GM21825 (cell line): ENCODE measurements around the gene TAF1L.

ENCODE experiments used
- ATAC-seq: cut with Tn5 transposase; IDR thresholded peaks from one replicate; pipeline ENCODE4 v1.9.1; 2021; ENCODE audit warnings: mild to moderate bottlenecking, moderate library complexity; ENCODE audit not compliant: unreplicated experiment

TAF1L gene

GRCh38 chr9:32596096-32596865 lies 39.2 kb downstream of the TAF1L start:
- no peak for ATAC-seq

- no peak for ATAC-seq
Measured at GRCh38 chr9:32590898-32591297, 44.6 kb downstream of the TAF1L start.

GRCh38 chr9:32590476-32590875 lies 45.0 kb downstream of the TAF1L start:
- ATAC-seq: no peak

GRCh38 chr9:32589083-32589723 lies 46.3 kb downstream of the TAF1L start:
- no peak for ATAC-seq

- ATAC-seq: no peak
Measured at GRCh38 chr9:32587901-32588300, 47.6 kb downstream of the TAF1L start.

- no peak for ATAC-seq
Measured at GRCh38 chr9:32584784-32585183, 50.7 kb downstream of the TAF1L start.

- no peak for ATAC-seq
Measured at GRCh38 chr9:32581512-32582143, 53.8 kb downstream of the TAF1L start.

GRCh38 chr9:32580631-32581300 lies 54.7 kb downstream of the TAF1L start:
- no peak for ATAC-seq

GRCh38 chr9:32579706-32580331 lies 55.6 kb downstream of the TAF1L start:
- no peak for ATAC-seq
